HG03565 (cell line): ENCODE data around the gene S100A4.
"Not testable (repeated sequence)": the region's sequence is repeated elsewhere in the genome, so short reads cannot be mapped to it uniquely, and the experiment has no call there.

Experiments
- ATAC-seq: cut with Tn5 transposase; IDR thresholded peaks from one replicate; pipeline ENCODE4 v1.9.1; 2021; ENCODE audit warnings: mild to moderate bottlenecking, moderate library complexity; ENCODE audit not compliant: unreplicated experiment

Gene S100A4

DNA sequence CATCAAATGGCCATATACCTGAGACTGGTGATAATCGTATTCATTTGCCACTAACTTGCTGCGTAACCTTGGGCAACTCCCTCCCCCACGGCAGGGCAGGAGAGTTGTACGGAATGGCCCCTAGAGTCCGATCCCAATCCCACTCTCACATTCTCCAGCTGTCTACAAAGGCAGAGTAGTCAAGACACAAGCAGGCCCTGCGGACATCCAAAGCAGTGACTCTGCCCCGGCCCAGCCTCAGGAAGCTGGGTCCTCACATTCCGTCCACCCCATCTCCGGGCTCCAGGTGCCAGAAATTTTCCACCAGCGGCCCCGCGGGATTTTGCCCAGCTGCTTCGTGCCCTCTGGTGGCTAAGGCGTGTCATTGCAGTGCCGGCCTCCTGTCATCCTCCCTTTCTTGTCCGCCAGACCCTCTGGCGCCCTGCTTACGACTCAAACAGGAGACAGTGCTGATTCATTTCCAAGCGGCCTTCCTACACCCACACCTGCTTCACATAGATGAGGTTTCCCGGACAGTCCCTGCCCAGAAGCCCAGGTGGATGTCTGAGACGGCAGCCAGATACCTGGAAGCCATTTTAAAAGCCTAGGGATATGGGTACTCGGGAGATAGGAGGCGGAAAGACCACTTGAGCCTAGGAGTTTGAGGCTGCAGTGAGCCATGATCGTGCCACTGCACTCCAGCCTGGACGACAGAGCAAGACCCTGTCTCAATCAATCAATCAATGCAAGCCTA, 22.9 kb upstream of the S100A4 start:
- no peak for ATAC-seq

DNA sequence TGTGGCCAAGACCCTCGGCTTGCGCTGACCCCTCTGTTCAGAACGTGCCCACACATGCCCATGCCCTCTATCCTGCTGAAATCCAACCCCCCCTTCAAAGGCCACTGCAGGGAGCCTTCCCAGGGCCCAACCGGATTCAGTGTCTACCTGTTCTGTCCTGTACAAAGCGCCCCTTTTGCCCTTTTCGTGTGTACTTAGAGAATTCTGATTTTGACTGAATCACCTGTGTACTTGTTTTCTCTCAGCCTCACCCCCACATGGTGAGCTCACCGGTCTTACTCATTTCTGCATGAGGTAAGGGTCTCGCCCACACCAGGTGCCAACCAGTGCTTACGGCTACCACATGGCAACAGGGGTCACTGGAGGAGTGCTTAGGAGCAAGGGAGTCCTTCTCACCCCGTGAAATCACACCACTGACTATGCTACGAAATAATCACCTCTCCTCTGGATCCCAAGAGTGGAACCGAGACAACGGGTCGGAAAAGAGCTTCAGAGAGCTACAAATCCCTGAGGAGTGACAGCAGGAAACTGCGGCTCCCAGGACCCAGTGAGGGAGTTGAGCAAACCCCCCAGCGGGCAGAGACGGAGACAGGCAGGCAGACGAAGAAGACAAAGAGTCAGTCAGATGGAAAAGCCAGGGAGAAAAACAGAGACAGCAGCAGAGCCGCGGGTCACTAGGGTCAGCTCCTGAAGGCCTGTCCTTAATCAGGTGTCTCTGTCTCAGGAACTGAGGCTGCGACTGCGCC, 22.2 kb upstream of the S100A4 start:
- ATAC-seq: no peak

DNA sequence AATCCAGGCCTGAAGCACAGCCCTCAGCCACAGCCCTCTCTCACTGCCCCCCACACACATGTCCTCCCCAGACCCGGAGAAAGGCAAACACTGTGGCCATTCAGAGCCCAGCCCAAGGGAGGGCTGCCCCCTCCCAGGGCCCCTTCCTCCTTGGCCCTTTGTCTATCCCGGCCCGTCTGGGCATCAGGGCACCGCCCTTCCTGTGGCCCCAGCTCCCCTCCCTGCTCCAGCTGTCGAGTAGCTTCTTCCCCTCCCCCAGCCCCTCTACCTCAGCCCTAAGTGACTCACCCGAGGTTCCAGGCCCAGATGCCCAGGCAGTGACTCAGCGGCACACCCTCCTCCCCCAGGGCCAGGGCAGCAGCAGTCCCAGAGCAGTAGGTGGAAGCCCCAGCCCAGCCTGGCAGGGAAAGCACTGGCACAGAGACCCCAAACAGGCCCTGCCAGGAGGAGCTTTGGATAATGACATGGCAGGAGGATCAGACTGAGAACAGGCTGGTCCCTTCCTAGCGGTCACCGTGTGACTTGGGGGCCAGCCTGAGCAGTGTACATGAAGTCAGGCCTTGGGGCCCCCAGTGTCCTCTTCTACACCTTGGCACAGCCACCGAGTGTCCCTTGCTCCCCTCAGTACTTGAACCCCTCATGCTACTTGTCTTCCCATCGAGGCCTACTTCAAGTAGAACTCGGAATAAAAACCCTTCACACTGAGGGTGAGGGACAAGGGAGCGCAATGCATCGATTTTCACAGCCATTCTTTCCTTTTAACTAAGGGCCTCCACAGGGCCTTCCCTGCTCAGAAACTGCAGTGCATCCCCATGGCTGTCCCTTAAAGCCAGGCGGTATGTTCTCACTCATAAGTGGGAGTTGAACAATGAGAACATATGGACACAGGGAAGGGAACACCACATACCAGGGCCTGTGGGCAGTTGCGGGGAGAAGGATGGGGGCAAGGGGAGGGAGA, 21.1 kb upstream of the S100A4 start:
- ATAC-seq: no peak

DNA sequence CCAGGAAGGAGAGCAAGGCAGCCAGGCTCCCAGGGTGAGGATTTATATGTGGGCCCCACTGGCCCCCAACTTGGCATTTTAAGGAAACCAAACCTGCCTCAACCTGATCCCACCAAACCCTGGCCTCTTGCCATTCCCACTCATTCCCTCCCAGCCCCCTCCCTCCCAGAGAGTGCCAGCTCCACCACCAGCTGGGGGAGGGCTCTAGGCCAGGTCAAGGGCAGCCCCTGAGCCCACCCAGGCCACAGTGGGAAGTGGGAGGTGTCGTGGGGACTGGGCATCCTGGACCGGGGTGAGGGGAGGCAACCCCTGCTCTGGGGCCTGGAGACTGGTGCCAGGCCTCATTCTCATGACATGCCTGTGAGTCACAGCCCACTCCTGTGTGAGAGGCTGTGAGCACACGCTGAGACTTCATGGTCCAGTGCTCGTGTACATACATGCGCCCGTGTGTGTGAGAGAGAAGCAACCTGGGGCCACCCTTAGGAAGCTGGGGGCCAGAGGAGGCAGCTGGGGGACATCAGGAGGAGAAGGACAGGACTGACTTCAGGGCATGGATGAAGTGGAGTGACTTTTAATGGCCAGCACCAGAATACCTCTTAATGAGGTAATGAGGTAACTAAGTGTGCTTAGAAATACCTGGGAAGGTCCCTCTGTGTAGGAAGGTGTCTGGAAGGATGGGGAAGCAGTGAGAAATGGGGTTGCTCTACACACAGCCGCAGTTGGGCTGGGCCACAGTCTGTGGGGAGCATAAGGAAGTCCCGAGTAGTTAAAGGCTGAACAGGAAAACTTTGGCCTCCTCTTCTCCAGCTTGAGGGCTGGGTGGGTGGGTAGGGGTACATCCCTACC, 20.1 kb upstream of the S100A4 start, which contains the start of gene S100A2:
Gene S100A2 (minus strand): TSS at position 316 of the 846 bp plus-strand sequence. CDS start 1,967 bp downstream, outside the sequence.
- ATAC-seq: no peak

DNA sequence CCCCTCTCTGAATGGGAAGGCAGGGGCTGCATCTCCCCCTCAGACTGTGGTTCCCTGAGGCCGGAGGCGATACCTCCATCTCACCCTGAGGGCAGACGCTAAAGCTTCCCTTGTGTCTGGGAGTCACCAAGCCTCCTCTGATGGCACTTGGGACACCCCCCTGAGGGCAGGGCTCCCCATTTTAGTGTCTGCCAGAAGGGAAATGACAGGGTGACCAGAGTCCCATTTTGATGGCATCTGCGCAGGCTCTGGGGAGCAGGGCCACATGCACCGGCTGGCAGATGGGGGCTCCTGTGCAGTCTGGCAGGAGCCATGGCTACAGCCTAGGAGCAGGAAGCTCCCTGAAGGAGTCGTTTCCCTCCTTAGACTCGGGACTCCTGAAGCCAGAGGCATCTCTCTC, 18.4 kb upstream of the S100A4 start:
- no peak for ATAC-seq

DNA sequence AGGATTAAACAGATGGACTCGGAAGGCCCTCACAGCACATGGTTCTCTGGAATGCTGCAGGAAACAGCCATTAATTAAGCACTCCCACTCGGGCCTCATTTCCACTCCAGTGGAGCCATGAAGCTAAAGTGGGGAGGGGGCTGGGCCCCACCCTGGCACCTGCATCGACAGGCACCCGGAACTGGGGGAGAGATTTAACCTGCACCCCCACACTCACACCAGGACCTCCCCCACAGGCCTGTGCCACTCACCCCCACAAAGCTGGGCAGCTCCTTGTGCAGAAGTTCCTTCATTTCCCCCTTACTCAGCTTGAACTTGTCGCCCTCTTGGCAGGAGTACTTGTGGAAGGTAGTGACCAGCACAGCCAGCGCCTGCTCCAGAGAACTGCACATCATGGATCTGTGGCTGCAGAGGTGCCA, 17.9 kb upstream of the S100A4 start:
- ATAC-seq: no peak

DNA sequence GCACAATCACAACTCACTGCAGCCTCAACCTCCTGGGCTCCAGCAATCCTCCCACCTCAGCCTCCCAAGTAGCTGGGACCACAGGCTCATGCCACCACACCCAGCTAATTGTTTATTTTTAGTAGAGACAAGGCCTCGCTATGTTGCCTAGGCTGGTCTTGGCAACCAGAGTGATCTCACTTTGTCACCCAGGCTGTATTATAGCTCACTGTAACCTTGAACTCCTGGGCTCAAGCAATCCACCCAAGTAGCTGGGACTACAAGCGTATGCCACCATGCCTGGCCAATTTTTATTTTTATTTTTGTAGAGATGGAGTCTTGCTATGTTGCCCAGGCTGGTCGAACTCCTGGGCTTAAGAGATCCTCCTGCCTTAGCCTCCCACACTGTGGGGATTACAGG, 16.4 kb upstream of the S100A4 start:
- not testable (repeated sequence) for ATAC-seq

DNA sequence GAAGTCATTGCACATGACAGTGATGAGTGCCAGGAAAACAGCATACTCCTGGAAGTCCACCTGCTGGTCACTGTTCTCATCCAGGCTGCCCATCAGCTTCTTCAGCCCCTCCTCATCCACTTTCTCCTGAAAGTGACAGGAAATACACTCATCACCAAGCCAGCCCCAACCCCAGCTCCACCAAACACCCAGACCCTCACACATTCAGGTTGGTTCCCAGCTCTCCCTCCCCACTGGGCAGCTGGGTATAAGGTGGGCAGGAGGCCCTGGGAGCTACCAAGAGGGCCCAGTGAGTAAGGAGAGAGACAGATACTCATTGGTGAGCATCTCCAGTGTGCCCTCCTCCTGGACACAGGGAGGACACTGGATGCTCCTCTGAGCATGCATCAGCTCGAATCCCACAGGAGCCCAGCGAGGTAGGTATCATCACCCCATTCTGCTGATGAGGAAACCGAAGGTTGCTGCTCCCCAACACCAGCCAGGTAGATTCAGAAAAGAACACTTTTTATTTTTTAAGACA, 15.9 kb upstream of the S100A4 start:
- no peak for ATAC-seq

DNA sequence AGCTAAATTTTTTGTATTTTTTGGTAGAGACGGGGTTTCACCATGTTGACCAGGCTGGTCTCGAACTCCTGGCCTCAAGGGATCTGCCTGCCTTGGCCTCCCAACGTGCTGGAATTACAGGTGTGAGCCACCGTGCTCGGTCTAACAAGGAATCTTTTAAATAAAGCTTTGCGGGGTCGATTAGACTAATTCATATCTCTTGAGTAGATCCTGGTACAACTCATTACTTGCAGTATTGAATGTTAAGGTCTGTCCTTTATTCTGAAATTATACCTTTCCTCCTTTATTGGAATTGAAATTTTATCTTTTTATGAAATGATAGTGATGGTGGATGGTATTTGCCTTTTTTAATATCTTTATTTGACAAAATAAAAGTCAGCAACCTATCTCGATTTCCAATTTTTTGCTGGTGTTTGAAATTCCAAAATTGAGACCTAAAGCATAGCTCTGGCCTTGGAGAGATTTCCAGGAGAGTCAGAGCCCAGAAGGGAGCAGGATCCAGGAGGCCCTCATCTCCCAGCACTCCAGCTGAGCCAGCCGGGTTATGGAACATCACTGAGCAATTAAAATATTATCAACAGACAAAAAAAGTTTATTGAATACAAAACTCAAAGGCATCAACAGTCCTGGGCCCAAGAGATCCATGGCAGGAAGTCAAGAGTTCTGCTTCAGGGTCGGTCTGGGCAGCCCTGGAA, 15.3 kb upstream of the S100A4 start:
- no peak for ATAC-seq

DNA sequence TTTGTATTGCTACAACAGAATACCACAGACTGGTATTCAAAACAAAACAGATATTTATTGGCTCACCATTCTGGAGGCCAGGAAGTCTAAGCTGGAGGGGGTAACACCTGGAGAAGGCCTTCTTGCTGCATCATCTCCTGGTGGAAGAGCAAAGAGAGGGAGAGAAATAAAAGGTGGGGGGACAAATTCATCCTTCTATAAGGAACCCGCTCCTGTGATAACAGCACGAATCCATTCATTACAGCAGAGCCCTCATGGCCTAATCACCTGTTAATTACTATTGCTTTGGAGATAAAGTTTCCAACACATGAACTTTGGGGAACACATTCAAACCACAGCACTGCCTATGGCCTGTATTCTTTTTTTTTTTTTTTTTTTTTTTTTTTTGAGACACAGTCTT, 14.6 kb upstream of the S100A4 start:
- no peak for ATAC-seq

DNA sequence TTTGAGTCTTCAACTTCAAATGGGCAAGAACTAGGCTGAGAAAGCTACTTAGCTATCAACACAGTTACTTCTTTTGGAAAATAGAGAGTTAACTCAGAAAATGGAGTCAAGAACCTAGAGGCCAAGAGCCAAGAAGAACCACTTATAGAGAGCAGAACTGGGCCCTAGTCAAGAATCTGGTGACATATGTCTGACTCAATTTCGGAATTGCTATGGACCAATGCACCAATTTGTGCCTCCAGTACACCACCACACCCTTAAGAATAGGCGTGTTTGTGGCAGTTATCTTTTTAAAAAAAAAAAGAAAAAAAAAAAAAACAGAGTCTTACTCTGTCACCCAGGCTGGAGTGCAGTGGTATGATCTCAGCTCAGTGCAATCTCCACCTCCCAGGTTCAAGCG, 12.3 kb upstream of the S100A4 start:
- ATAC-seq: no peak

DNA sequence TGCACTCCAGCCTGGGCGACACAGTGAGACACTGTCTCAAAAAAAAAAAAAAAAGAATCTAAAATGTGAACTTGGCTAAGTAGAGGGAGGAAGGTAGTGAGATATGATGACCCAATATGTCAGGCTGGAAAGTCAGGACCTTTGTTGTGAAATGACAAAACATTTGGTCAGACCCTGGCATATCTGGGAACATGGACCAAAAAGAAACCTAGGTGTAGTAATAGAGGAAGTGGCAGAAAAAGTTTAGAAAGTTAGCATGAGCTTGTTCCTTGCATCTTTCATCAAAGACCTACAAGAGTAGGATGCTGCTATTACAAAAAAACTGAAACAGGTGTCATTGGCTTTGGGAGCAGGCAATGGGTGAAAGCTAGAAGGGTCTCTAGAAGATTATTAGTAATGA, 10.7 kb upstream of the S100A4 start:
- no peak for ATAC-seq

DNA sequence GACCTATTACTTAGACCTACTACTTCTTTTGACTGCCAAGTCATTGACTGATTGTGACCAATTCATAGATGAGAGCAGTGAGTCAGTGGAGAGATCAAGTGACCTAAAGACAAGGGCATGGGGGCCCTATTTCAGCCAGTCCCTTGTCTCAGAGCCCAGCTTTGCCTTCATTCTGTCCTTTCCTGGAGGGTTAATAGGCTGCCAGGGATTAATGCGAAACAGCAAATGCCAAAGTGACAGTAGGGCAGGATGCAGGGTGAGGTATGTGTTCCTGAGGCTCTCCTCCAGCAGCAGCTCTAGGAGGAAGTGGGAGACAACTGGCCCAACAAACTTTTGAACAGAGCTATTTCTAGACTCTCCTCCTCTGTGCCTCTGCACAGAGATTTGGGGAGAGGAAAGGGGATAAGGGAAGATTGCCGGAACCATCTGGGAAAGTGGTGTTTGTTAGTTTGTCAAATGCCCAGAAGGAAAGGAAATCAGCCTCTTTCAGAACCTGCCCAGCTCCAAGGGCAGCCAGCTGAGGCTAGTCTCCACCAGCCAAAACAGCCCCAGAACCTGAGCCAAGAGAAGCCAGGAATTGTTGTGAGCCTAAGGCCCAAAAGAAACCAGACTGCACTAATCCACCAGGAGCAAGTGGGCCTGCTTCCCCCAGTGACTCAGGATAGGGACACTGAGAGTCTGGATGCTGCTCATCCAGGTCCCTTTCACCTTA, 8.4 kb upstream of the S100A4 start:
- no peak for ATAC-seq

DNA sequence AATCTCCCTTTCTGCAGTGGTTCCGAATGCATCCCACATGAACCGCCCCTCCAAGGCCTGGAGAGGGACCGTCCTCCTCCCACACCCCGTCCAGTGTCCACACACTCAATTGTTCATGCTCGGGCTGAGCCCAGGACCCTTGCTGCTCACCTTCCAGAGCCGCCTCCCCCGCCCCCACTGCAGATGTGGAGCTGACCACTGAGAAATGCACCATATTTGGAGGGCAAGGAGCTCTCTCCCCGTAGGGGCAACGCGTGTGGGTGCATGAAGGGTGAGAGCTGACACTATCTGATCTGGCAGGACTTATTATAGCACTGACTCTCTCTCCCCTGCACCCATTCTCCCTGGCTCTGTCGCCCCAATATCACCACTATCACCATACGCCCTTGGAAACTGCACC, 7.5 kb upstream of the S100A4 start:
- no peak for ATAC-seq

DNA sequence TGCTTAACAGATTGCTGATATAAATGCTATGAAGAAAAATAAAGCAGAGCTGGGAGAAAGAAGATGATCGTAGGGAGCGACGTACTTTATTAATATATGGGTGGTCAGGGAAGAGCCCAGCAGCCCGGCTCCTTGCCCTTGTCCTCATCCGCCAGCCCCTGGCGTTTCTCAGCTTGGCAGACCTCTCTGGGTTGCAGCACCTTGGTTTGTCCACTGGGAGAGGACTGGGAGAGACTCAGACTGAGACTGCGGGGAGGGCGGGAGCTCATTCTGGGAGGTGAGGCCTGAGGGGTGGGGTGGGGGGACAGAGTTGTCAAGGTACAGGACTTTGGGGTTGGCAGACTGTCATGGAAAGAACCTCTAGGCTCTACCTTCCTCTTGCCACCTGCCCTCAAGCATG, 6.7 kb upstream of the S100A4 start:
- ATAC-seq: no peak

DNA sequence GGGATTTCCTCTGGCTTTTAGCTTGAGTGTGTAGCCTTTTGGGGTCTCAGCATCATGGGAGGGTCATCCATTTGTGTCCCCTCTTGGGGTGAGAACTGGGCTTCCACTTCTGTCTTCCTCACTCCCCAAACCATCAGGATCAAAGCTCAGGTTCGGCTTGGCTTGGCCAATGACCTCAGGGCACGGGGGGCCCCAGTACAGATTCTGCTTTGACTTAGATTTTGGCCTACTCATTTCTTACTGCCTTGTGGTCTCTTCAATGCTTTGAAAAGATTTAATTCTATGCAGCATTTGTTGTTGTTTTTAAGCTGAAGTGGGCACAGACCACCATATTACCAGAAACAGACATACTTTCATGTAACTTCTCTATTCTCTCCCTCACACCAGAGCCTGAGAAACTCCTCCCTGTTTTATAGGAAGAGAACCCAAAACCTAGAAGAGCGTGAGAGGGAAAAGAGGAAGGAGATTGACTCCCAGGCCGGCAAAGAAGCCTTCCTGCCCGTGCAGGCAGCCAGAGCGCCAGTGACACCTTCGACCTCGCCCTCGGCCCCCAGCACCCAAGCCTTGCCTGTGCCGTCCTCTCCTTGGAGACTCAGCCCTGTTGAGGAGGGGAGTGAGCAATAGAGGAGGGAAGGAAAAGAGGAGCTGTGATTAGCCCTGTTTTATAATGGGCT, 5.4 kb upstream of the S100A4 start:
- ATAC-seq: no peak

DNA sequence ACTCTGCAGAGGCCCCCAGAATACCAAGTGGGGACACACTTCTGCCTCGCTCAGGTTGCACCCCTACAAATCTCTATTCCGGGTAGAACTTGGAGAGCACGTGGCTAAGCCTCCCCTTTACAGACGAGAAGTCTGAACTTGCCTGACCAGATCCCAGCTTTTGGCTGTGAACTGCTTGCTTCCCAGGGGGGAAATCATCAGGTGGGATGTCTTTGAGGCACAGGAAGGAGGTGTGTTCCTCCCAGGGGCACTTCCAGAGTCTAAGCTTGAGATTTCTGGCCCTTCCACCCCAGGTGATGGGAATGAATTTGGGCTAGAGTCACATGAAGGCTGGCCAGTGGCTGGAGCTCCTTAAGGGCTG, 4.8 kb upstream of the S100A4 start:
- no peak for ATAC-seq

DNA sequence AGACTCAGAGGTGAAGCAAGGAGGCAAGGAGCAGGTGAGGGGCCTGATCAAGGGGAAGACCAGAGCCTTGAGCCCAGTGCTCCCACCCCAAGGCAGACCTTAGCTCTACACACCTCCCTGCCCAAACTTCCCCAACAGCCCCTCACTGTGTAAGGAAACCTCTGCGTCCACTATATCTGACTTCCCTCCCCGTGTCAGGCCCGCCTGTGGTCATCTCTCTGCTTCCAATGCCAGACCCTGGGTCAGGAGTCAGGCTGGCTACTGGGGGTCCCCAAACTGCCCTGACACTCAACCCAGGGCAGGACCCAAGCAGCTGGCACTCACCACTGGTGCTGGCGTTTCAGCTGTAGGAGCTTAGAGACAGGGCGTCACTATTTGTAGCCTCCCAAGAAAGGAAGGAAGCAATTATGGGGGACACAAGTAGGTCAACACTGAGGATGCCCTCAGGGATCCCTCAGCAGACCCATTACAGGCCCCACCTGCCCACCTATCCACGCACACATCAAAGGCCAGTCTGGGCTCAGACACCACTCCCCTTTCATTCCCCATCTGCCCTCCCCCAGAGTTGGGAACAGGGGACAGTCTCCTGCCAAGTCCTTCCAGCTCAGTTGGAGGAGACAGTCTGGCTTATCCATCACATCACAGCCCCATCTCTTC, 4.3 kb upstream of the S100A4 start:
- ATAC-seq: no peak
